Smooth muscle cell (in vitro differentiated cells): ENCODE results near the gene KCND2. TPM values are rescaled to one million over a fixed set of nuclear protein-coding genes. Genes with fewer than 3 reads are reported as not detected.

Source experiments
- DNase-seq: peaks from one replicate; lab custom pipeline; 2025; ENCODE audit not compliant: unreplicated experiment; lab: John Stamatoyannopoulos, UW
- H2AFZ ChIP-seq: fragments of 200-600 bp; sonication (generic); 2 replicates; pipeline ENCODE4 v1.6.0; 2016; ENCODE audit warnings: antibody characterized with exemption, low read depth, mild to moderate bottlenecking
- H3F3A ChIP-seq: fragments of 200-600 bp; sonication (generic); 2 replicates; pipeline ENCODE4 v1.6.0; 2017; ENCODE audit warnings: antibody characterized with exemption, low read depth
- H3K27ac ChIP-seq: fragments of 200-600 bp; sonication (generic); 2 replicates; pipeline ENCODE4 v1.5.1; 2016; ENCODE audit warnings: low read depth, mild to moderate bottlenecking
- H3K27me3 ChIP-seq: fragments of 200-600 bp; sonication (generic); 2 replicates; pipeline ENCODE4 v1.6.1; 2016; ENCODE audit warnings: low read depth, mild to moderate bottlenecking
- H3K36me3 ChIP-seq: fragments of 200-600 bp; sonication (generic); 2 replicates; pipeline ENCODE4 v1.5.1; 2016; ENCODE audit warnings: low read depth
- H3K4me1 ChIP-seq: fragments of 200-600 bp; sonication (generic); 2 replicates; pipeline ENCODE4 v1.5.1; 2016; ENCODE audit warnings: low read depth
- H3K4me2 ChIP-seq: fragments of 200-600 bp; sonication (generic); 2 replicates; pipeline ENCODE4 v1.6.0; 2016; ENCODE audit warnings: mild to moderate bottlenecking
- H3K4me3 ChIP-seq: fragments of 200-600 bp; sonication (generic); 2 replicates; pipeline ENCODE4 v1.5.1; 2016; ENCODE audit warnings: mild to moderate bottlenecking
- H3K79me2 ChIP-seq: fragments of 200-600 bp; sonication (generic); 2 replicates; pipeline ENCODE4 v1.6.0; 2016; ENCODE audit warnings: low read depth, mild to moderate bottlenecking
- H3K9ac ChIP-seq: fragments of 200-600 bp; sonication (generic); 2 replicates; pipeline ENCODE4 v1.6.0; 2016; ENCODE audit warnings: low read depth
- H3K9me3 ChIP-seq: fragments of 200-600 bp; sonication (generic); replicated peaks from 2 replicates; pipeline ENCODE4 v1.5.1; 2016; ENCODE audit warnings: low read depth
- H4K20me1 ChIP-seq: fragments of 200-600 bp; sonication (generic); 2 replicates; pipeline ENCODE4 v1.6.0; 2016; ENCODE audit warnings: low read depth
- CTCF ChIP-seq: fragments of 200-600 bp; sonication (generic); IDR thresholded peaks from 2 replicates; pipeline ENCODE4 v1.5.1; 2017; ENCODE audit warnings: borderline replicate concordance, mild to moderate bottlenecking, antibody characterized with exemption; ENCODE audit not compliant: insufficient read depth, poor library complexity, severe bottlenecking
- WGBS: methylation state at CpG from one replicate; pipeline ENCODE4 v1.1.7; 2016; ENCODE audit warnings: low lambda C conversion rate; 5-methylcytosine and 5-hydroxymethylcytosine counted together
- polyA plus RNA-seq: library from polyadenylated mRNA; unstranded; fragments of >200 nt; fragmentation: Nextera tagmentation; extraction: Ambion mirVana; gene quantifications from 2 replicates; pipeline ENCODE4 v1.2.1, GENCODE V29; 2016
- total RNA-seq: library from RNA; depleted of rRNA; stranded (reverse); fragments of >200 nt; gene quantifications from 2 replicates; pipeline ENCODE4 v1.2.3, GENCODE V29; 2014

Gene KCND2
- total and polyA plus RNA-seq, 2 experiments from 2014 or later = 1.6 to 2.9 TPM

DNA sequence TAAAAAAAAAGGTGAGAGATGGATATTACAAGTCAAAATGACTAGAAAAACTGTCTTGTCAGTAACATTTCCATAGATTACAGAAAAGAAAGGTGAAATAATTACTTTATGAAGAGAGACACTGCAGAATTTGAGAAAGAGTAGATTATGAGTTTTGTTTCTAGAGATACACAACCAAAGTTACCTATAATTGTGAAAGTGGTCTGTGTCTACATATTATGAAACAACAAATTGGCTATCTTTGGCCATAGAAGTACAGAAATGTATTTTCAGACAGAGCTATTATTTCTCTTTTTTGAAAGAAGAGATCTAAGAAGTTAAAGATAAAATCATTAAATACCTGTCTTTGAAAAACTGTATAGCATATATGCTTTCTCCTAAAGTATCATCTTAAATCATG is 30.1 kb downstream of the KCND2 start:
- Histone ChIP-seq H2AFZ (no peak overlapping the region), H3F3A (no peaks in the 10 kb centered on the region), H3K36me3 (no peaks in the 10 kb centered on the region), H4K20me1 (no peaks in the 10 kb centered on the region), H3K4me2 (no peak overlapping the region), H3K4me3 (no peak overlapping the region), H3K27ac (no peak overlapping the region), H3K79me2 (no peaks in the 10 kb centered on the region), H3K4me1 (peaks cover under 1% of the 10 kb centered on the region), H3K27me3 (no peaks in the 10 kb centered on the region), H3K9me3 (no peaks in the 10 kb centered on the region), H3K9ac (no peak overlapping the region)
- DNase-seq = no peak
- no peak for TF ChIP-seq CTCF

- 85% methylated on average over 6 of the region's 6 CpGs for WGBS
- Histone ChIP-seq H3K27ac (no peak overlapping the region), H3K36me3 (no peaks in the 10 kb centered on the region), H3K4me3 (no peak overlapping the region), H2AFZ (no peak overlapping the region), H3K79me2 (no peaks in the 10 kb centered on the region), H3K9ac (no peak overlapping the region), H3F3A (no peaks in the 10 kb centered on the region), H4K20me1 (no peaks in the 10 kb centered on the region), H3K4me1 (peaks cover 6% of the 10 kb centered on the region), H3K9me3 (no peaks in the 10 kb centered on the region), H3K4me2 (no peak overlapping the region), H3K27me3 (no peaks in the 10 kb centered on the region)
- DNase-seq = no peak
- no peak for TF ChIP-seq CTCF
These were observed 31.7 kb downstream of the KCND2 start for GRCh38 chr7:120304674-120305073.

GRCh38 chr7:120307991-120308545 is 35.1 kb downstream of the KCND2 start:
- TF ChIP-seq CTCF = no peak
- peak overlapping the region; percentile 12 for H3K4me3 ChIP-seq
- H3F3A ChIP-seq = no peaks in the 10 kb centered on the region
- H3K27me3 ChIP-seq = no peaks in the 10 kb centered on the region
- H3K9me3 ChIP-seq = no peaks in the 10 kb centered on the region
- peak overlapping the region; percentile 75 for H3K4me2 ChIP-seq
- no peaks in the 10 kb centered on the region for H4K20me1 ChIP-seq
- peak overlapping the region; percentile 84 for H2AFZ ChIP-seq
- no peak for DNase-seq
- H3K79me2 ChIP-seq = no peaks in the 10 kb centered on the region
- peaks cover 6% of the 10 kb centered on the region for H3K4me1 ChIP-seq
- H3K27ac ChIP-seq = peak overlapping the region; percentile 36
- H3K9ac ChIP-seq = no peak overlapping the region
- 29% methylated on average over 4 of the region's 4 CpGs for WGBS
- no peaks in the 10 kb centered on the region for H3K36me3 ChIP-seq
